ENCODE data around the gene BMP8A.

BMP8A gene

GRCh38 chr1:39573736-39574624 is 82.5 kb downstream of the BMP8A start:
- no peak for DNase-seq

GRCh38 chr1:39574646-39575045 is 83.2 kb downstream of the BMP8A start:
- no peak for DNase-seq

Data from stimulated activated CD4-positive, alpha-beta T cell treated with anti-CD3 and anti-CD28 coated beads, Interleukin-4, amount 100 ng/mL, for 24 hours (primary cell).